RWPE2 (cell line): ENCODE measurements around the gene MIPEP.

ENCODE experiments used
- ATAC-seq: fragments of 200-7000 bp; cut with Tn5 transposase; 3 replicates; pipeline ENCODE4 v1.9.1; 2021; ENCODE audit warnings: low read depth
- DNase-seq: peaks from one replicate; pipeline ENCODE4 v3.0.0-alpha.2; 2020; ENCODE audit warnings: low spot score
- H3K27ac ChIP-seq: fragments of 450-650 bp; 2 replicates; pipeline ENCODE4 v1.5.1; 2017; ENCODE audit warnings: mild to moderate bottlenecking; ENCODE audit not compliant: poor library complexity, severe bottlenecking
- H3K27me3 ChIP-seq: fragments of 250-450 bp; sonication (Bioruptor Pico); 2 replicates; pipeline ENCODE4 v1.5.1; 2021; ENCODE audit warnings: mild to moderate bottlenecking, moderate library complexity; ENCODE audit not compliant: insufficient read depth, poor library complexity, severe bottlenecking
- H3K36me3 ChIP-seq: fragments of 250-450 bp; sonication (Bioruptor Pico); 2 replicates; pipeline ENCODE4 v1.5.1; 2020; ENCODE audit warnings: low read depth, mild to moderate bottlenecking, moderate library complexity
- H3K4me1 ChIP-seq: fragments of 250-450 bp; sonication (Bioruptor Pico); 2 replicates; pipeline ENCODE4 v1.5.1; 2021; ENCODE audit warnings: mild to moderate bottlenecking, moderate library complexity; ENCODE audit not compliant: insufficient read depth, poor library complexity, severe bottlenecking
- H3K4me3 ChIP-seq: fragments of 250-450 bp; sonication (Bioruptor Pico); 2 replicates; pipeline ENCODE4 v1.5.1; 2021; ENCODE audit warnings: mild to moderate bottlenecking, moderate library complexity; ENCODE audit not compliant: severe bottlenecking
- H3K9me3 ChIP-seq: fragments of 250-450 bp; sonication (Bioruptor Pico); 2 replicates; pipeline ENCODE4 v1.5.1; 2021; ENCODE audit warnings: mild to moderate bottlenecking, moderate library complexity; ENCODE audit not compliant: severe bottlenecking
- TF ChIP-seq, protein P1 (sequence below): fragments of 450-650 bp; IDR thresholded peaks from one replicate; pipeline ENCODE4 v1.5.1; 2017; ENCODE audit warnings: mild to moderate bottlenecking, moderate library complexity; ENCODE audit not compliant: poor library complexity, severe bottlenecking

MIPEP gene

DNA sequence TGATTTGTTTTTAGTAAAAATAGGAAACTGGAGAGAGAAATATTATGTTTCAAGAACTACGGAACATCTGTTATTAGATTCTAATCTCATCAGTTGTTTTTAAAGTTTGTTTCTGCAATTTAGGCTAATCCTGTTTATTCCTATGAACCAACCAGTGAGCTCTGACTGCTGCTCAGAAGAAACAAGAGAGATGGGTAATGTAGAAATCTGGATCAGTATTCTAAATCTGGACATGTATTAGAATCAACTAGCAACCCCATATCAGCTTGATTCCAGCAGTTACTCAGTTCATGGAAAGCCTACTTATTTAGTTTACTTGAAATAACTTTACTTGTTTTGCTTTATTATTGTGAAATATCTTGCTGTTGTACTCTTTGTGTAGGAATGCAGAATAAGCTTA, 203.8 kb downstream of the MIPEP start:
- ATAC-seq, result no peak
- H3K36me3 ChIP-seq, result no peaks in the 10 kb centered on the region
- no peak overlapping the region for H3K27ac ChIP-seq
- DNase-seq, result no peak
- no peak overlapping the region for H3K4me3 ChIP-seq
- no peaks in the 10 kb centered on the region for H3K9me3 ChIP-seq
- no peaks in the 10 kb centered on the region for H3K27me3 ChIP-seq
- H3K4me1 ChIP-seq, result no peaks in the 10 kb centered on the region
- TF ChIP-seq, protein P1, sequence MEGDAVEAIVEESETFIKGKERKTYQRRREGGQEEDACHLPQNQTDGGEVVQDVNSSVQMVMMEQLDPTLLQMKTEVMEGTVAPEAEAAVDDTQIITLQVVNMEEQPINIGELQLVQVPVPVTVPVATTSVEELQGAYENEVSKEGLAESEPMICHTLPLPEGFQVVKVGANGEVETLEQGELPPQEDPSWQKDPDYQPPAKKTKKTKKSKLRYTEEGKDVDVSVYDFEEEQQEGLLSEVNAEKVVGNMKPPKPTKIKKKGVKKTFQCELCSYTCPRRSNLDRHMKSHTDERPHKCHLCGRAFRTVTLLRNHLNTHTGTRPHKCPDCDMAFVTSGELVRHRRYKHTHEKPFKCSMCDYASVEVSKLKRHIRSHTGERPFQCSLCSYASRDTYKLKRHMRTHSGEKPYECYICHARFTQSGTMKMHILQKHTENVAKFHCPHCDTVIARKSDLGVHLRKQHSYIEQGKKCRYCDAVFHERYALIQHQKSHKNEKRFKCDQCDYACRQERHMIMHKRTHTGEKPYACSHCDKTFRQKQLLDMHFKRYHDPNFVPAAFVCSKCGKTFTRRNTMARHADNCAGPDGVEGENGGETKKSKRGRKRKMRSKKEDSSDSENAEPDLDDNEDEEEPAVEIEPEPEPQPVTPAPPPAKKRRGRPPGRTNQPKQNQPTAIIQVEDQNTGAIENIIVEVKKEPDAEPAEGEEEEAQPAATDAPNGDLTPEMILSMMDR, result no peak

DNA sequence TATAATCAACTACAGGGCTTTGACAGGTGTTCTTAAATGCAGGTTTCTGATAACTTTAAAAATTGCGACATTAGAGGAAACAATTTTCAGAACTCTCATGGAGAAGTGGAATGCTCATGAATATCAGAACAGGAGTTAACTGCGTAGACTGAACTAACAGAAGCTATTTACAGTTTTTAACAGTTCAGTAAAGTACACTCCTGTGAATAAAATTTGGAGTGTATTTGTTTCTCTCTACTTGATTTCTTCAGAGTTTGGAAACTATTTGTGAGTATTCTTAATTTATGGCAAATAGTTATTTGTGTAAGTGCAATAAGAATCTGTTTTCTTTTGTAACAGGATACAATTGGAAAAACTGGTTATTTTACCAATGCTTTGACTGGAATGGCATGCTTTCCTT, 204.6 kb downstream of the MIPEP start:
- Histone ChIP-seq H3K4me3 (no peak overlapping the region), H3K36me3 (no peaks in the 10 kb centered on the region), H3K27me3 (no peaks in the 10 kb centered on the region), H3K27ac (no peak overlapping the region), H3K4me1 (peaks cover 1% of the 10 kb centered on the region), H3K9me3 (no peaks in the 10 kb centered on the region)
- TF ChIP-seq, protein P1, result no peak
- ATAC-seq (no peak), DNase-seq (no peak)

DNA sequence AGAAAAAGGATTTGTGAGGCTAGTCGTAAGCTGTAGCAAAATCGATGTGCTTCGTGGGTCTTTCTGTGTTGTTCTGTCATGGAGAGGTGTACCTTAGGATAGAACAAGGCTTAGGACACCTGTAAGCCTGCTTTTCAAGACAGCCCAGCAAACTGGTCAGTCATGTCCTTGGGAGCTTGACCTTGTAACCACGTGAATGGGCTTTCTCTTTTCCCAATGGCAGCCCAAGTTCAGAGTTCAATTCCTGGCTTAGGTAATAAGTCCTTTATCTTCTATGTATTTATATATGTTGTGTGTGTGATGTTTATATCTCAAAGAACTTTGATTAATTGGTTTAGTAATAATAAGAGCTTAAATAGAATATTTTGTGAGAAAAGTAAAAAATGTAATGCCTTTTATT, 206.1 kb downstream of the MIPEP start:
- ATAC-seq (no peak), DNase-seq (no peak)
- TF ChIP-seq, protein P1, result no peak
- peaks cover 13% of the 10 kb centered on the region for H3K4me1 ChIP-seq
- no peaks in the 10 kb centered on the region for H3K9me3 ChIP-seq
- no peaks in the 10 kb centered on the region for H3K27me3 ChIP-seq
- no peaks in the 10 kb centered on the region for H3K36me3 ChIP-seq
- no peak overlapping the region for H3K27ac ChIP-seq
- H3K4me3 ChIP-seq, result no peak overlapping the region

DNA sequence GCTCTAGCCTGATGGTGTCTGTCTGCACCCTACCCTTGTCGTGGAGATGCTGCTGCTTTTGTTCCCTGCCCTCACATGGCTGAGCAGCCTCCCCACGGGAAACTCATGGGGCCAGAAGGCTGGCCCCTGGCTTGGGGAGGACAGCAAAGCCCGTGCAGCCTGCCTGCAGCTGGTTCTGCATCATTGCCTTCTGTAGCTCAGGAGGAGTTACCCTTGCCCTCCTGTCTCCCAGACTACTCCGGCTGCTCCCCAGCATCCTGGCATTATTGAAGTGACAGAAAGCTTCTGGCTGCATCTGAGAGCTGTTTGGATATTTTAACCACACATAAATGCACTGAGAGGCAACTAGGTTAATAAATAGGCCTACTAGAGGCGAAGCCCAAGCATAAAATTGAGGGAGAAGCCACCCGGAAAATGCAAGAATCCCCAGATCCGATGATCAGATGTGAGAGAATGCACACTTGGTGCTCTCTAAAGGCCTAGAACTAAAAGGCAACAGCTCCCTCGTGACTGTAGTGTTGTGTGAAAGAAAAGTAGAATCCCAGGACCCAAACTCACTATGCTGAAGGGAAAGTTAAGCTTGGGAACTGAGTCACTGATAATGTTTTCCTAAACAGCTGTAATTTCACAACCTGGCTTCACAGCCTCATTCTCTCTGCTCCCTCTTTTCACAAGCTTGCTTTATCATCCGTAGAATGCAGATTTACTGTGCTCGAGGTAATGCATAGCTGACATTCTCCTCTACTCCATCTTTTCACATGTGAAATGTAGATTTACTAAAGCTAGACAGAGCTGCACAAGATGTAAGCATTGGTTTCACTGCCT, 208.1 kb downstream of the MIPEP start:
- Histone ChIP-seq H3K4me3 (no peak overlapping the region), H3K27ac (no peak overlapping the region), H3K4me1 (peaks cover 13% of the 10 kb centered on the region), H3K9me3 (no peaks in the 10 kb centered on the region), H3K36me3 (no peaks in the 10 kb centered on the region), H3K27me3 (no peaks in the 10 kb centered on the region)
- DNase-seq (no peak), ATAC-seq (no peak)
- TF ChIP-seq, protein P1, result no peak
